HG03064 (cell line): ENCODE results near the gene PRR18.
A peak's percentile ranks its signal among the peaks of the same experiment; 100 is the strongest.

Experiments used
- ATAC-seq: cut with Tn5 transposase; IDR thresholded peaks from one replicate; pipeline ENCODE4 v1.9.1; 2021; ENCODE audit warnings: low read depth; ENCODE audit not compliant: unreplicated experiment

PRR18 gene

GRCh38 chr6:166334878-166335277 is 26.7 kb upstream of the PRR18 start:
- no peak for ATAC-seq

GRCh38 chr6:166333172-166333995 is 25.2 kb upstream of the PRR18 start:
- peak; percentile 80 for ATAC-seq

- no peak for ATAC-seq
Measured at GRCh38 chr6:166331503-166332415, 23.6 kb upstream of the PRR18 start.

- ATAC-seq = no peak
Measured at GRCh38 chr6:166330612-166331011, 22.4 kb upstream of the PRR18 start.

- peak; percentile 88 for ATAC-seq
Measured at GRCh38 chr6:166325383-166326042, 17.3 kb upstream of the PRR18 start.

- ATAC-seq = no peak
Measured at GRCh38 chr6:166323395-166323794, 15.2 kb upstream of the PRR18 start.

GRCh38 chr6:166318649-166319600 is 10.7 kb upstream of the PRR18 start:
- no peak for ATAC-seq

GRCh38 chr6:166318227-166318626 is 10.0 kb upstream of the PRR18 start:
- ATAC-seq = no peak

- ATAC-seq = no peak
Measured at GRCh38 chr6:166317261-166318212, 9.3 kb upstream of the PRR18 start.

GRCh38 chr6:166315436-166315835 is 7.2 kb upstream of the PRR18 start:
- no peak for ATAC-seq

GRCh38 chr6:166314454-166314853 is 6.3 kb upstream of the PRR18 start:
- no peak for ATAC-seq

GRCh38 chr6:166313255-166314070 is 5.3 kb upstream of the PRR18 start:
- ATAC-seq = no peak

- no peak for ATAC-seq
Measured at GRCh38 chr6:166312832-166313231, 4.6 kb upstream of the PRR18 start.

GRCh38 chr6:166310634-166311033 is 2.4 kb upstream of the PRR18 start:
- ATAC-seq = no peak

- ATAC-seq = no peak
Measured at GRCh38 chr6:166309977-166310376, 1.8 kb upstream of the PRR18 start.

GRCh38 chr6:166308769-166309589 is 787 bp upstream of the PRR18 start:
- no peak for ATAC-seq
